NCI-H128 (cell line): ENCODE measurements around the gene NF2.
"Not testable (repeated sequence)": the region's sequence is repeated elsewhere in the genome, so short reads cannot be mapped to it uniquely, and the experiment has no call there.

Experiments
- DNase-seq: peaks from one replicate; lab custom pipeline; 2025; ENCODE audit not compliant: unreplicated experiment; lab: John Stamatoyannopoulos, UW

Gene NF2

DNA sequence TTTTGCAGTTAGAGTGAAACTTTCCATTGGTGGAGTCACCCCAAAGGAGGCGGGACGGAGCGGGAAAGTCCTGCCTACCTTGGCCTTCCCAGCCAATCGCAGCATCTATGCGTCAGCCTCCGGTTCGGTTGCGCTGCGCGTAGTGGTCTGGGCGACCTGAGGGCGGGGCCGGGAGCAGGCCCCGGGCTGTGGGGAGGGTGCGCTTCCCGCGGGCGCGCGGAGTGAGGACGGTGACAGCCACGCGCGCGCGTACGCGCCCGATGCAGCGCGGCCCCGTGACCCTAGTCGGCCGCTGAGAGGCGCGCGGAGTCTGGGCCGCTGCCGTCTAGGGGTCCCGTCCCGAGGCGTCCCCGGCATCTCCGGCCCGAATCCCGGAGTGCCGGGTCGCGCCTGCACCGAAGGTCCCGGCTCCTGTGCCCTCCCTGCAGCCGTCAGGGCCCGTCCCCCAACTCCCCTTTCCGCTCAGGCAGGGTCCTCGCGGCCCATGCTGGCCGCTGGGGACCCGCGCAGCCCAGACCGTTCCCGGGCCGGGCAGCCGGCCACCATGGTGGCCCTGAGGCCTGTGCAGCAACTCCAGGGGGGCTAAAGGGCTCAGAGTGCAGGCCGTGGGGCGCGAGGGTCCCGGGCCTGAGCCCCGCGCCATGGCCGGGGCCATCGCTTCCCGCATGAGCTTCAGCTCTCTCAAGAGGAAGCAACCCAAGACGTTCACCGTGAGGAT is at the start of gene NF2:
Gene NF2, plus strand, starts transcription at position 276 of the 718 bp plus-strand sequence. Its CDS starts 366 bp downstream, at position 642.
- peak; percentile 94 for DNase-seq

DNA sequence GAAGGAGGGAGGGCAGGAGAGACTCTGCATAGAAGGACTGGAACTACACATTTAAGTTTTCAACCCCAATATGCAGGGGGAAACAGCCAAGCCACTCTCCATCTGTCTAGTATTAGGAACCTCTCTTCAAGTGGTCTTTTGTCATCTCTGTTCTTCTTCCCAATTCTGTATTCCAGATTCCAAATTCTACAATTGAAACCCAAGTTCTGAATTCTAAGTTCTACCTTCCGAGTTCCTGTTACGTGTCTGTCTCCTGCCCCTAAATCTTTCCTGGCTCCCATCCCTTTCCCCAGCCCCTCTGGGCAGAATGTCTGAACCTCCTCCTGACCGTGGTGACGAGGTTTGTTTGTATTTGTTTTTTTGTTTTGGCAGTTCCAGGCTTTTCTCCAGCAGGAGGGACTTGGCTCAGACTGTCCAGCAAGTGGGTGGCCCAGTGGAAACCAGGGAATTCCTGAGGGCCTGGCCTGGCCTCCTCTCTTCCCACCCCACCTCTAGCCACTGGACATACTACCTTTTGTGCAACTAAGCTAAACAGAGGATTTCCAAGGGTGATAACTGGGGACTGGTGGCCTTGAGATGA is 48.3 kb upstream of the NF2 start:
- DNase-seq, result no peak

DNA sequence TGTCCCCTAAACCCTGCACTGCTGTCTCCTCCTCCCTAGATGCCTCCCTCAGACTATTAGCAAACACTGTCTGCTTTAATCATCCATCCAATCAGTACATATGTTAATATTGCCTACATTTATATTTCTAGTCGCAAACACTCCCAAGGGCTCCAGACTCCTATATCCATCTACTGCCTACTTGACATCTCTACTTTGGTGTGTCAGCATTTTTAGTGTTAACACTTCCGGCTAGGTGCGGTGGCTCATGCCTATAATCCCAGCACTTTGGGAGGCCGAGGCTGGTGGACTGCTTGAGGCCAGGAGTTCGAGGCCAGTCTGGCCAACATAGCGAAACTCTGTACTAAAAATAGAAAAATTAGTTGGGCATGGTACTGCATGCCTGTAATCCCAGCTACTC is 44.4 kb upstream of the NF2 start:
- no peak for DNase-seq

DNA sequence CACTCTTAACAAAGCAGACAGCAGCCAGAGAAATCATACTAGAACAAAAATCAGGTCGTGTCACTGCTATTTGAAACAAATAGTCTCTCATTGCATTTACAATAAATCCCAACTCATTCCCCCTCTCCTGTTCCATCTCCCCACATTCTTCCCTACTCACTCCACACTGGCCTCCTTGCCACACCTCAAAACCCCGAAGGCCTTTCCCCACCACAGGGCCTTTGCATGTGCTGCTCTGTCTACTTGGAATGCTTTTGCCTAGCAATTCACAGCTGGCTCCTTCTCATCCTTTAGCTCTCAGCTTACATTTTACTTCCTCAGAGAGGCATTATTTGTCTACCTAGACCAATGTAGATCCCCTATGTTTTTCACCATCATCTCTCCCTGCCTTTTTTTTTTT is 43.6 kb upstream of the NF2 start:
- DNase-seq, result no peak

DNA sequence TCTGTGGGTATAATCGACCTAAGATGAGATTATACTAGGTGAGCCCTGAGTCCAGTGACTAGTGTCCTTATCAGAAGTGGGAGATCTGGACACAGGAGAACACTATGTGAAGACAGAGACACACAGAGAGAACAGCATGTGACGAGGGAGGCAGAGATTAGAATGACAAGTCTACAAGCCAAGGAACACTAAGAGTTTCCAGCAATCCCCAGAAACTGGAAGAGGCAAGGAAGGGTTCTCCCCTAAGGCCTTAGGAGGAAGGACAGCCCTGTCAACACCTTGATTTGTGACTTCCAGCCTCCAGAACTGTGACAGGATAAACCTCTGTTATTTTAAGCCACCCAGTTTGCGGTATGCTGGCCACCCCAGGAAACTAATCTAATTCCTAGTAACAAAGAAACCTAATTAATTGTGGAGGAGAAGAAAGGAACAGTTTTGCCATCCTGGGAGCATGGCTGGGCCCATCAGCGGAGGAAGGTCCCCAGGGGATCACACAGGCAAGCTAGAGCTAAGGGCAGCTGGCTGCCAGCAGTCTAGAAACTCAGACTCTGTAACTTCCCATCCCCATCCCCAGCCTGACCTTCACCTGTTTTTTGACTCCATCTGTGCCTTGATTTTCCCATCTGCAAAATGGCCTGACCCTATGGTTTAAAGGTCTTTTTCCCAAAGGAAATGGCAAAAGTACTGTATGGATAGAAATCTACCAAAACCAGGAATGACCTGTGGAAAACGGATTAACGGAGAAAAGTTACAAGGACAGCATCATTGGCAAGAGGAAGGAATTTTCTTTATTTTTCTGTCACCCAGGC is 39.6 kb upstream of the NF2 start:
- no peak for DNase-seq

DNA sequence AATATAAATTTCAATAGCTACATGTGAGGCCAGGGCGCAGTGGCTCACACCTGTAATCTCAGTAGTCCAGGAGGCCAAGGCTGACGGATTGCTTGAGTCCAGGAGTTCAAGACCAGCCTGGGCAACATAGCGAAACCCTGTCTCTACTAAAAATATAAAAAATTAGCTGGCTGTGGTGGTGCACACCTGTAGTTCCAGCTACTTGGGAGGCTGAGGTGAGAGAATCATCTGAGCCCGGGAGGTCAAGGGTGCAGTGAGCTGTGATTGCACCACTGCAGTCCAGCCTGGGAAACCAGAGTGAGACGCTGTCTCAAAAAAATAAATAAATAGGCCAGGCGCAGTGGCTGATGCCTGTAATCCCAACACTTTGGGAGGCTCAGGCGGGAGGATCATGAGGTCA is 36.9 kb upstream of the NF2 start:
- not testable (repeated sequence) for DNase-seq

DNA sequence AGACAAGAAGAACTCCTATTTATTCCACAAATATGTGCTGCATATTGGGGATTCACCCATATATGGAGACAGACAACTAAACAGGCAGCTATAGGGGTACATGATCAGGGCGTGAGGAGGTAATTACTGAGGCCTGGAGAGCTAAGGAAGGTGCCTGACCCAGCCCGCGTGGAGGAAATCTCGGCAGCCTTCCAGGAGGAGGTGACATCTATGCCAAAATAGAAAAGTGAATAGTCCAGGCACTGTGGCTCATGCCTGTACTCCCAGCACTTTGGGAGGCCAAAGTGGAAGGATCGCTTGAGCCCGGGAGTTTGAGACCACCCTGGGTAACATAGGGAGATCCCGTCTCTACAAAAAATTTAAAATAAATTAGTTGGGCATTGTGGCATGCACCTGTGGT is 36.1 kb upstream of the NF2 start:
- no peak for DNase-seq

DNA sequence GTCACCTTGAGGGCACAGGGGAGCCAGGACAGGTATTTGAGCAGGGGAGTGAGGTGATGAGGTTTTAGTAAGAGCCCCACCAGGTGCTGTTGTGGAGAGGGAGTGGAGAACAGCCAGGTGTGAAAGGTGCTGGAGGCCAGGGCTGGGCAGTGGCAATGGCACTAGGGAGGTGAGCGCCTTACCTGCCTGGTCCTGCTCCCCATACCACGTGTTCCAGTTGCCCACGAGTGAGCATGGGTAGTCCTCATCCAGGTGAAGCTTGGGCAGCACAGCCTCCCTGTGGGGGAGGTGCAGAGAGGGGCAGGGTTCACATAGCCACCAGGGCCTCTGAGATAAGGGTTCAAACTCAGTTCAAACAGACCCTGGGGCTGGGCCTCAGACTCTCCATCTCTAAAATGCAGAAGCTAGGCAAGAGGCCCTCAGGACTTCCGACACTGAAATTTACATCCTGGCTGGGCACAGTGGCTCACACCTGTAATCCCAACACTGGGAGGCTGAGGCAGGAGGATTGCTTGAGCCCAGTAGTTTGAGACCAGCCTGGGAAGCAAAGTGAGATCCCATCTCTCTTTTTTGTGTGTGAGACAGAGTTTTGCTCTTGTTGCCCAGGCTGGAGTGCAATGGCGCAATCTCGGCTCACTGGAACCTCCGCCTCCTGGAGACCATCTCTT is 34.3 kb upstream of the NF2 start:
- no peak for DNase-seq

DNA sequence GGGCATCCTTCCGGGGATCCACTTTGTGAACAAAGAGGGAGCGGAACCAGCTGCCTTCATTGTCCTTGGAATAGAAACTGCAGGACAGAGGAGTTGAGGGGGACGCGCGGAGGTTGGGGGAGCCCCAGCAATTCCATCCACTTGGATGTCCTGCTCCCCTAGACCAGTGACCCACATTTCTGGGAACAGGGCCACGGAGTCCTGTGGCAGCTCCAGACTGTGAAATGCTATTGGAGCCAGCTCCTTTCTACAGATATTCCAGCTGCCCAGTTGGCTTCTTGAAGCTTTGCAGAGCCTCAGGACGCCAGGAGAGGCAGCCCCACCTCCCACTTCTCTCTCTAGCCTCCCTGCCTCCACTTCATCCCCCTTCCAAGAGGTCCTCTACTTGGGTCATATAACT is 33.0 kb upstream of the NF2 start:
- DNase-seq, result no peak

DNA sequence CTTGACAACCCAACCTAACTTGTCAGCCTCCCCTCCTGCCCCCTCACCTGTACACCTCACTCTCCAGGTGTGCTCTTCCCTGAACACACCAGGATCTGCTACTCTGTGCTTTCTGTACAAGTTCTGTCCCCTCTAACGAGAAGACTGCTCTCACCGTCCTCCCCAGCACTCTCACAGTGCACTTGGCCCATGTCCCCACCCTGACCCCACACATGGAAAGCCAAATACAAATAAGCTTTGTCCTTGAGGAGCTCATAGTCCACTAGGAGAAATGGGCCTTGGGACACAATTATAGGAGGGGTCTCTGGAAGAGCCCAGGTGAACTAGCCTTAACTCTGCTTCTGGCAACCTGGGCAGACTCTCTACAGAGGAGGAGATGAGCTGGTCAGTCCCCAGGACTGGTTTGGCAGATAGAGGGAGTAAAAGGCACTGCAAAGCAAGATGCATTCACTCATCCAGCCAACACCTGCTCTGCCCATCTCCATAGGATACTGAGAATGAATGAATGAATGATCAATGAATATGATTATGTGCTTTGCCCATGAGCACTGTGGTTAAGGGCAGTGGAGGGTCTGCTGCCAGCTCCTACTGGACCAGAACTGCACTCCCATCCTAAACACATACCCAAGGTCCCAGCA is 32.4 kb upstream of the NF2 start:
- DNase-seq, result no peak

DNA sequence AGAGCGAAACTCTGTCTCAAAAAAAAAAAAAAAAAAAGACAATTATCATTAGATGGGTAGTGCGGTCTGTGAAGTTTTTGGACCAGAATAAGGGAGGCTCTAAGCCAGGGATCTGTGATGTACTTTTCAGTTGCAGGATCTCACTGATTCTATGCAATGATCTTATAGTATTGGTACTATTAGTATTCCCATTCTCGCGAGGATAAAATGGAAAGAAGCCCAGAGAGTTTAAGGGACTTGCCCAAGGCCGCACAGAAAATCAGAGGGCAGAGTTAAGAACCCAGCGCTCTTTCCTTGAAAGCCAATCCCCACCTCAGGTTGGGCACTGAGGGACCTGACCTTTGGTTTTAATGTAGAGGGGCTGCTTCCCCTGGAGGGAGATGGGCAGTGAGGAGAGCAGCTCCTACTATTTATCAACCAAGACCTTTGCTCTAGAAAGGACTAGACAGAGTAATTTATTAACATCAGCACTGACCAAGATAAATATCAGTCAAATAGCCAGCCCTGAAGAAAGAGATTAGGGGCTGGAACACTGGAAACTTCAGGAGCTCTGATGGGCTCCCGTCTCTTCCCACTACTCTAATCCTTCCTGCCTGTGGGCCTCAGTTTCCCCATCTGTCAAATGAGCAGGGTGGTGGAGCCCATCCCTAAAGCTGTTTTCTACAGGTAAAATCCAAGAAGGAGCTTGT is 28.5 kb upstream of the NF2 start:
- DNase-seq, result no peak

DNA sequence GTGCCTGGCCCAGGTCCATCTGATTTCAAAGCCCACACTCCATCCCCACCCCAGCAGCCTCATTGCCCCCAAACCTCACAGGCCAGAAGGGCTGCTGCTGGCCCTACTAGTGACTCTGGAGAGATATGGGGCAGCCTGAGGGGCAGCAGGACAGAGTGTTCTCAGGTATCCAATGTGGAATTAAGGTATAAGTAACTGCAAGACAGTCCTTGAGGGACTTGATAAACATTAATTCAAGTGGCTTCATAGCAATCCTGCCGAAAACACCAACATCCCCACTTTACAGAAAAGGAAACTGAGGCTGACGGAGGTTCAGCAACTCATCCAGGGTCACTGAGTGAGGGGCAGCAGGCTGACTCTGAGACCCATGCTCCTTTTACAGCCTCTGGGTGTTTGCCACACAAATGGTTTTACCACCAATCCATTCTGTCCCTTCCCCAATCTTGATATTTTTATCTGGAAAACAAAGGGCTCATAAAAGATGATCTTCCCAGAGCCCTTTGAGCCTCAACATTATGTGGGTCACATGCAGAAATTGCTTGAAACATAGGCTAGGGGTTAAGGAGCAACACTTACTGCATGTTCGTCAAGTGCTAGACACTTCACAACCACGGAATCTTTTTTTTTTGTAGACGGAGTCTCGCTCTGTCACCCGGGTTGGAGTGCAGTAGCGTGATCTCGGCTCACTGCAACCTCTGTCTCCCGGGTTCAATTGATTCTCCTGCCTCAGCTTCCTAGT is 24.8 kb upstream of the NF2 start:
- DNase-seq, result no peak

DNA sequence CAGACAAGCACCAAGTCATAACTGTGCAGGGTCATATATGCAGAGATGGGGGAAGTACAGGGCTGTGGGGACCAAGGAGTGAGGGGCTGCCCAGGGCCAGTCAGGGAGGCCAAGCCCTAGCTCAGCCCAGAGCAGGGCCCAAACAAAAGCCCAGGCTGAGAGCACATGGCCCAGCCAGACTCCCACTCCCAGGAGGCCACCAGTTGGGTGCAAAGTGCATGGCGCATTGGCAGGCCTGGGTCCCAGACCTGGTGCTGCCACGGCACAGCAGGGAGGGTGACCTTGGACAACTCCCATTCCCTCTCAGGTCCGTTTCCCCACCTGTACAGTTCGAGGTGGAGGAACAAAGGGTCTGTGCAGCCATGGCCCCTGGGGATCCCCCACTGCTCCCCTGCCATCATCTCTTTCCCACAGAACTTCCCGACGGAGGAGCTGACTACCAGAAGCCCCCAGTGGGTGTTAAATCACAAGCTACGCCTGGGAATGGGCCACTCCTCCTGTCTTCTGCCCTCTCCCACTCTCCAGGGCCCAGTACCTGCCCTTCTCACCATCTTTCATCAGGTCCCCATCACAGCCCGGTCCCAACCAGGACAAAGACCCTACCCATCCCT is 23.1 kb upstream of the NF2 start:
- DNase-seq, result no peak

DNA sequence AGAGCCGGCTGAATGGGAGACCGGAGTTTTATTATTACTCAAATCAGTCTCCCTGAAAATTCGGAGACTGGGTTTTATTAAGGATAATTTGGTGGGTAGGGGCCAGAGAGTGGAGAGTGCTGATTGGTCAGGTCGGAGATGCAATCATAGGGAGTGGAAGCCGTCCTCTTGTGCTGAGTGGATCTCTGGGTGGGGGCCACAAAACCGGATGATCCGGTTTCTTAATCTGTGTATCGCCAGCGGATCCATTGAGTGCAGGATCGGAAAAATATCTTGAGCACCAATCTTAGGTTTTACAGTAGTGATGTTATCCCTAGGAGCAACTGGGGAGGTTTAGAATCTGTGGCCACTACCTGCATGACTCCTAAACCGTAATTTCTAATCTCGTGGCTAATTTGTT is 21.6 kb upstream of the NF2 start:
- no peak for DNase-seq

DNA sequence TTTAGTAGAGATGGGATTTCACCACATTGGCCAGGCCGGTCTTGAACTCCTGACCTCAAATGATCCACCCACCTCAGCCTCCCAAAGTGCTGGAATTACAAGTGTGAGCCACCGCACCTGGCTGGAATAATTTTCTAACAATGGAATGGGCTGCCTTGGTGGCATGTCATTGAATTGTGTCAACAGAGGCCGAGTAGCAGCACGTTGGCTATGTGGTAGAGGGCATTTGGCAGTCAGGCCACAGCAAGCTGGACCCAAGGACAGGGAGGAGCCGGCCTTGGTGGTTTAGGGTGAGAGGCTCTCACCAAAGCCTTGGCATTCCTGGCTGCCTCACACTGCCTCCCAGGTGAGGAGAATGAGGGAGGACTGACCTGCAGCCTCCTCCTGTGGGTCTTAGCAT is 18.5 kb upstream of the NF2 start:
- no peak for DNase-seq

DNA sequence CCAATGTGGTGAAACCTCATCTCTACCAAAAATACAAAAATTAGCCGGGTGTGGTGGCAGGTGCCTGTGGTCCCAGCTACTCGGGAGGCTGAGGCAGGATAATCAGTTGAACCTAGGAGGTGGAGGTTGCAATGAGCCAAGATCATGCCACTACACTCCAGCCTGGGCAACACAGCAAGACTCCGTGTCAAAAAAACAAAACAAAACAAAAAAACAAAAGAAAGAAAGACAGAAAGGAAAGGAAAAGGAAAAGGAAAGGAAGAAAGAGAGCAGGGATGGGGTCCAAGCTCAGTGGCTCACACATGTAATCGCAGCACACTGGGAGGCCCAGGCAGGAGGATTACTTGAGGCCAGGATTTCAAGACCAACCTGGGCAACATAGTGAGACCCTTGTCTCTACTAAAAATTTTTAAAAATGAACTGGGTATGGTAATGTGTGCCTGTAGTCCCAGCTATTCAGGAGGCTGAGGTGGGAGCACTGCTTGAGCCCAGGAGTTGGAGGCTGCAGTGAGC is 17.2 kb upstream of the NF2 start:
- not testable (repeated sequence) for DNase-seq

DNA sequence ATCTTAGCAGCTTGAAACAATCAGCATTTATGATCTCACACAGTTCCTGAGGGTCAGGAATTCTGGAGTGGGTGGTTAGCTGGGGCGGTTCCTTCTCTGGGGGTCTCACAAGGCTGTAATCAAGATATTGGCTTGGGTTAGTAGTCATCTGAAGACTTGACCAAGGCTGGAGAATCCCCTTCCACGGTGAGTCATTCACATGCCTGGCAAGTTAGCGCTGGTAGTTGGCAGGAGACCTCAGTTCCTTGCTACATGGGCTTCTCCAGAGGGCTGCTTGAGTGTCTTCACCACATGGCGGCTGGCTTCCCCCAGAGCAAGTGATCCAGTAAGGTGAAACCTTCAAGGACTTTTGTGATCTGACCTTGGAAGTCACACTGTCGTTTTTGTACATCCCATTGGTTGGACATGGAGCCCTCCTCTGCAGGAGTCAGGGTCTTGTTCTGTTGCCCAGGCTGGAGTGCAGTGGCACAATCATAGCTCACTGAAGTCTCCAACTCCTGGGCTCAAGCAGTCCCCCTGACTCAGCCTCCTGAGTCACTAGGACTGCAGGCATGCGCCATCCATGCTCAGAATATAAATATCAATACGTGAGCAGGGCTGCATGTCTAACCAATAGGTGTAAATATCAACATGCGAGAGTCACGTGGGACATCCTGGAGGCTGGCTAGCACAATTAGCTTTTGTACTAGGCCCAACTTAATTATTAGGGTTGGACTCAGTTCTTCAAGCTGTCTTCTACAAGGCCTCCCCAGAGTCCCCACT is 15.3 kb upstream of the NF2 start:
- DNase-seq, result no peak

DNA sequence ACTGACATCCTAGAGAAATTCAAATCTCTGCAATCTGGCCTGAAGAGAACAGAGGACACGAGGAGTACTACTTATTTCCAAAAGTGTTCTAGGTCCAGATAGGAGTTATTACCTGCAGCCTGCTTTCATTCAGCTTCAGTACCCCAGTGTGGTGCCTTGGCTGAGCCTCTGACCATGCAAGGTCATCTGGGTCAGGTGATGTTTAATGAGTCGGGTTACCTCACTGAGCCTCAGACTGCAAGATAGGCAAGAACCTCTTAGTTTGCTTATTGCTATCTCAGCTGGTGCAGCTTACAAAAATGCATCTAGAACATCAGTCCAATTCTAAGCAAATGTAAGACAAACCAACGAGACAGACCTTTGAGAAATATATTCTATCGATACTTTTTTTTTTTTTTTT is 9.5 kb upstream of the NF2 start:
- DNase-seq, result no peak

DNA sequence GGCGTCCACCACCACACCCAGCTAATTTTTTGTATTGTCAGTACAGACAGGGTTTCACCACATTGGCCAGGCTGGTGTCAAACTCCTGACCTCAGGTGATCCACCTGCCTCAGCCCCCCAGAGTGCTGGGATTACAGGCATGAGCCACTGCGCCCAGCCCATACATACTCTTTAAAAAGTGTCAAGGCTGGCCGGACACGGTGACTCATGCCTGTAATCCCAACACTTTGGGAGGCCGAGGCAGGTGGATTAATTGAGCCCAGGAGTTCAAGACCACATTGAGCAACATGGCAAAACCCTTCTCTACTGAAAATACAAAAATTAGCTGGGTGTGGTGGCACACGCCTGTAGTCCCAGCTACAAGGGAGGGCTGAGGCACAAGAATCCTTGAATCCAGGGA is 9.0 kb upstream of the NF2 start:
- not testable (repeated sequence) for DNase-seq
